ENCODE data around the gene TRIM28. TPM values are rescaled to one million over a fixed set of nuclear protein-coding genes. Genes with fewer than 3 reads are reported as not detected.
A peak's percentile ranks its signal among the peaks of the same experiment; 100 is the strongest.

TRIM28 gene
- total and polyA plus RNA-seq, 4 experiments from 2014 or later: 19.4 to 348 (median 206) TPM

DNA sequence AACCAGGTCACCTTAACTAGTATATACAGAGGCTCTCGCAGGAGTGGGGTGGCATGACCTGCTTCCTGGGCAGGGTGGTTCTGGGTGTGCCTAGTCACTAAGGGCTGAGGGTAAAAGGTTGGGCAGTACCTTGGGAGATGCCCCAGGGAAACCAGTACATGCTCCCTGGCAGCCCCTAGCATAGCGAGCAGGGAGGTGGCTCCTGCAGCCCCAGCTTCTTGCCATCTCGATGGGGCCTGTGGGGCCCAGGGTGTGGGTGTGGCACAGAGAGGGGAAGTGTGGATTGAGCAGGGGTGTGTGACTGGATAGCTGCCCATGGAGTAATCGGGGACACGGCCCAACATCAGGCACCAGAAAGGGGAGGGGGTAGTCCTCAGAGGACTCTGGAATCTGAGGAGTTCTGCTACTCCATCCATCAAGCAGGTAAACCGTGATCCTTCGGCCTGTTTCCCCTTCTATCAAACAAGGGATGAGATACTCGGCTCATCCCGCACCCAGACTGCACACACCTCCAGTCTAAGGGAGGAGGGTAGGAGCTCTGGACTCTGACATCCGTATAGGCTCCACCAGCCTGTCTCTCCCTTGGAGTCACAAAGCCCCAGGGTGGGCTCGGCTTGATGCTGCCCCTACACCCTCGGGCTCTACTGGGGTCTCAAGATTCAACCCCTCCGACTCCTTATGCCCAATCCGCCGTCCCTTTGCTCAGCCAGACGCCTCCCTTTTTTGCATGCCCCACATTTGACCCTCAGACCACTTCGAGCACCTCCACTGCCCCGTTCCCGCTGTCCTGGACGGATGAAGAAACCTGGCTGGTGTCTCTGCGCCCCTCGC lies 25.4 kb upstream of the TRIM28 start:
- peaks cover 13% of the 10 kb centered on the region for H3K36me3 ChIP-seq (ENCODE audit: insufficient read depth, low read length)
- peak overlapping the region; percentile 92 to 97 (median 95) for H3K4me3 Mint-ChIP-seq
- H3K4me1 ChIP-seq (ENCODE audit: insufficient read depth, low read length): peaks cover 36% of the 10 kb centered on the region
- ChIA-PET POLR2A (ENCODE audit: partially characterized antibody) (interaction anchor here (0.6 to 5.4 kb wide), 25 partner anchors 9 to 336 kb away, joined by 3 to 96 read pairs (median 9); partner anchors contain the start of genes CHMP2A, MZF1, TRIM28 and UBE2M), CTCF (ENCODE audit: partially characterized antibody) (interaction anchor here (1.0 to 13.8 kb wide), 8 partner anchors 18 to 156 kb away, joined by 3 to 260 read pairs (median 9); partner anchors contain the start of genes CHMP2A, TRIM28, ZNF132 and ZNF324B)
- H3K9me3 Mint-ChIP-seq: no peaks in the 10 kb centered on the region
- H3K27me3 Mint-ChIP-seq: no peaks in the 10 kb centered on the region
- DNase-seq: no peak
- H3K27me3 ChIP-seq (ENCODE audit: insufficient read depth, low read length): no peaks in the 10 kb centered on the region
- H3K36me3 Mint-ChIP-seq: peaks cover 6 to 19% of the 10 kb centered on the region in 2 donors
- H3K4me3 ChIP-seq (ENCODE audit: low read length in 2 of 2): peak overlapping the region; percentile 76 to 88
- H3K9me3 ChIP-seq (ENCODE audit: control insufficient read depth in 1 of 2, low read length in 2 of 2): no peaks in the 10 kb centered on the region
- peak overlapping the region; percentile 82 for H3K27ac ChIP-seq (ENCODE audit: low read depth, low read length)
- H3K4me1 Mint-ChIP-seq: peaks cover 18 to 63% (median 39%) of the 10 kb centered on the region in 4 donors
- H3K27ac Mint-ChIP-seq: peak overlapping the region; percentile 97 to 99 (median 98)
- intact Hi-C loops (cut with micrococcal nuclease): loop anchor here (1.0 to 5.0 kb wide), 6 partner anchors 19 to 336 kb away; partner anchors contain the start of genes TRIM28, ZNF132 and ZNF446

DNA sequence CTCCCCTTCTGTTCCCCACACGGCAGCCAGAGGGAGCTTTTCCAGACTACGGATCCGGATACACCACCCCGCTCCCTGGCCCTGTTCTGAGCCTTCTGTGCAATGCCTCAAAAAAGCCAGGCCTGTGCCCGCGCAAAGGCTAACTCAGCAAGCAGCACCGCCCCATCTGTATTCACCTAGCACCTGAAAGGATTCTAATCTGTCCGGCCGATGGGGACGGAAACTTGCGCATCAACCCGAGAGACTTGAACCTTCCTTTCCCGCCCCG lies 24.8 kb upstream of the TRIM28 start:
- ChIA-PET CTCF (ENCODE audit: partially characterized antibody) (interaction anchor here (1.0 to 13.8 kb wide), 8 partner anchors 19 to 156 kb away, joined by 3 to 260 read pairs (median 9); partner anchors contain the start of genes CHMP2A, TRIM28, ZNF132 and ZNF324B), POLR2A (ENCODE audit: partially characterized antibody) (interaction anchor here (0.9 to 5.4 kb wide), 25 partner anchors 10 to 336 kb away, joined by 3 to 96 read pairs (median 9); partner anchors contain the start of genes CHMP2A, MZF1, TRIM28 and UBE2M)
- no peaks in the 10 kb centered on the region for H3K27me3 ChIP-seq (ENCODE audit: insufficient read depth, low read length)
- DNase-seq: peak; percentile 39 to 65 (median 43)
- H3K4me1 ChIP-seq (ENCODE audit: insufficient read depth, low read length): peaks cover 32% of the 10 kb centered on the region
- intact Hi-C loops (cut with micrococcal nuclease): loop anchor here (1.0 to 5.0 kb wide), 6 partner anchors 20 to 337 kb away; partner anchors contain the start of genes TRIM28, ZNF132 and ZNF446
- peaks cover 17 to 59% (median 35%) of the 10 kb centered on the region in 4 donors for H3K4me1 Mint-ChIP-seq
- H3K4me3 Mint-ChIP-seq: peak overlapping the region; percentile 92 to 97 (median 95)
- peak overlapping the region; percentile 97 to 99 (median 98) for H3K27ac Mint-ChIP-seq
- H3K27me3 Mint-ChIP-seq: no peaks in the 10 kb centered on the region
- no peaks in the 10 kb centered on the region for H3K9me3 Mint-ChIP-seq
- peaks cover 6 to 18% of the 10 kb centered on the region in 2 donors for H3K36me3 Mint-ChIP-seq
- peaks cover 13% of the 10 kb centered on the region for H3K36me3 ChIP-seq (ENCODE audit: insufficient read depth, low read length)
- H3K4me3 ChIP-seq (ENCODE audit: low read length in 2 of 2): peak overlapping the region; percentile 76 to 88
- H3K9me3 ChIP-seq (ENCODE audit: control insufficient read depth in 1 of 2, low read length in 2 of 2): no peaks in the 10 kb centered on the region
- H3K27ac ChIP-seq (ENCODE audit: low read depth, low read length): peak overlapping the region; percentile 82

DNA sequence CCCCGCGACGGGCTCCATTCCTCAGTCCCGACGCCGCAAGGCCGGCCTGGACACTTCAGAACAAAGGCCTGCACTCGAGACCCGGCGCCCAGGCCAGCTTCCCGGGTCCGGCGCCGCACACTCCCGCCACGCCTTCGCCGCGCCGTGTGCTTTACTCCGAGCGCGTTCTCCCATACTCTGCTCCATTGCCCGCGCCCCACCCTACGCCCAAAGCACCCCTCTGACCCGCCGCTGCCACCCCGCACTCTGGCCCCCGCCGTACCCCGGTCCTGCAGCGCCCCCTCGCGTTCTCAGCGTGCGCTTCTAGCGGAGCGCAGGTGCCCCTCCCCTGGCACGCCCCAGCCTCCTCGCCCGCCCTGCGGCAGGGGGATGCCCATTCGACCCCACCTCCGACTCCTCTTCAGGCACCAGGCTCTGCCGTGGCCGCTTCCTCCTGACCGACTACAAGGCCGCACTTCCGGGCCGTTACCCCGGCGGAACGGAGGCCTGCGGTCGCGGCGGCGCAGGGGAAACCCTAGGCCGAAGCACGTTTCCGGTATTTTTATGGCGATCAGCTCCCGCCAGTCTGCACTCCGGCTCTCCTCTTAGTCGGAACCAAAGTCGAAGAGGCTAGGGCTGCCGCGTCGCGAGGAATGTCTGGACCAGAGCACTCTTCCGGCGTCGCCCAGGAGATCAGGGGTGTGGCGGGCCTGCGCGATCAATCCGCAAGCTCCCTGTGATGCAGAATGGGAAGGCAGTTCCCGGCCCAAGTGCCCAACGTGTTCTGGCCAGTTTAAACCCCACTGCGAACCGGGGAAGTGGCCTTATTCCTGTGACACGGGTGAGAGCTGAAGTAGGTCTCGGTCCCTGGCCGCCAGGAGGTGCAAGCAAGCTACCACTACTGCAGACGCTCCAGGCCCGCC lies 24.3 kb upstream of the TRIM28 start, which contains the start of gene ZBTB45:
TSS of gene ZBTB45 (minus strand) at position 456 of the 902 bp plus-strand sequence. CDS start 2,137 bp downstream, outside the sequence.
- Histone ChIP-seq H3K36me3 (ENCODE audit: insufficient read depth, low read length) (peaks cover 13% of the 10 kb centered on the region), H3K27me3 (ENCODE audit: insufficient read depth, low read length) (no peaks in the 10 kb centered on the region), H3K4me3 (ENCODE audit: low read length in 2 of 2) (peak within 1 kb of the TSS; percentile 81 to 88), H3K9me3 (ENCODE audit: control insufficient read depth in 1 of 2, low read length in 2 of 2) (no peaks in the 10 kb centered on the region), H3K27ac (ENCODE audit: low read depth, low read length) (peak within 1 kb of the TSS; percentile 82), H3K4me1 (ENCODE audit: insufficient read depth, low read length) (peaks cover 28% of the 10 kb centered on the region)
- Mint-ChIP-seq H3K4me1 (peaks cover 14 to 53% (median 30%) of the 10 kb centered on the region in 4 donors), H3K9me3 (no peaks in the 10 kb centered on the region), H3K27ac (peak within 1 kb of the TSS; percentile 97 to 99 (median 98)), H3K4me3 (peak within 1 kb of the TSS; percentile 92 to 97 (median 95)), H3K36me3 (peaks cover 6 to 17% of the 10 kb centered on the region in 2 donors), H3K27me3 (no peaks in the 10 kb centered on the region)
- ChIA-PET POLR2A (ENCODE audit: partially characterized antibody) (interaction anchor here (0.7 to 5.4 kb wide), 33 partner anchors 10 to 1108 kb away, joined by 3 to 96 read pairs (median 7); partner anchors contain the start of genes CHMP2A, ERVK3-1, MZF1 and RPS5), CTCF (ENCODE audit: partially characterized antibody) (interaction anchor here (0.7 to 13.8 kb wide), 30 partner anchors 8 to 603 kb away, joined by 3 to 260 read pairs (median 4); partner anchors contain the start of genes CHMP2A, MZF1, SLC27A5 and TRIM28)
- intact Hi-C loops (cut with micrococcal nuclease): loop anchor here (1.0 to 5.0 kb wide), 8 partner anchors 20 to 337 kb away; partner anchors contain the start of genes MZF1, TRIM28, ZNF132 and ZNF446
- DNase-seq: peak; percentile 88 to 92 (median 89)

DNA sequence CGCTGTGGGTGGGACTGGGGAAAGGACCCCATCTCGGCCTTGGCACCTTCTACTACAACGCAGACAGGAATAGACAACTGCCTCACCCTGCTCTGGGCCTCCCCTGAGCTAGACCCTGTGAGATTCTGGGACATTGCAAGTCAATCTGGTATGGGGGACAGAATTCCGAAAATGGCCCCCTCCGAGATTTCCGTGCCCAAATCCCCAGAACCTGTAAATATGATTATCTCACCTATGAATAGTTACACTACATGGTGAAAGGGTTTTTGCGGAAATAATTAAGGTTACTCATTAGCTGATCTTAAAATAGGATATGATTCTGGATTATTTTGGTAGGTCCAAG lies 23.6 kb upstream of the TRIM28 start:
- CTCF ChIA-PET (ENCODE audit: partially characterized antibody): interaction anchor here (0.7 to 13.8 kb wide), 28 partner anchors 9 to 604 kb away, joined by 3 to 260 read pairs (median 4); partner anchors contain the start of genes CHMP2A, MZF1, SLC27A5 and TRIM28
- peak overlapping the region; percentile 82 for H3K27ac ChIP-seq (ENCODE audit: low read depth, low read length)
- Mint-ChIP-seq H3K36me3 (peaks cover 6 to 17% of the 10 kb centered on the region in 2 donors), H3K4me1 (peaks cover 14 to 47% (median 28%) of the 10 kb centered on the region in 4 donors), H3K27me3 (no peaks in the 10 kb centered on the region), H3K27ac (peak overlapping the region; percentile 97 to 99 (median 98)), H3K4me3 (peak overlapping the region; percentile 92 to 97 (median 95)), H3K9me3 (no peaks in the 10 kb centered on the region)
- H3K9me3 ChIP-seq (ENCODE audit: control insufficient read depth in 1 of 2, low read length in 2 of 2): no peaks in the 10 kb centered on the region
- no peak for DNase-seq
- H3K36me3 ChIP-seq (ENCODE audit: insufficient read depth, low read length): peaks cover 13% of the 10 kb centered on the region
- H3K4me3 ChIP-seq (ENCODE audit: low read length in 2 of 2): peak overlapping the region; percentile 81 to 88
- POLR2A ChIA-PET (ENCODE audit: partially characterized antibody): interaction anchor here (0.7 to 5.4 kb wide), 30 partner anchors 12 to 1109 kb away, joined by 3 to 96 read pairs (median 8); partner anchors contain the start of genes CHMP2A, ERVK3-1, MZF1 and RPS5
- intact Hi-C loops (cut with micrococcal nuclease): loop anchor here (1.0 kb wide), 2 partner anchors 53 to 61 kb away; partner anchors contain the start of gene MZF1
- no peaks in the 10 kb centered on the region for H3K27me3 ChIP-seq (ENCODE audit: insufficient read depth, low read length)
- H3K4me1 ChIP-seq (ENCODE audit: insufficient read depth, low read length): peaks cover 25% of the 10 kb centered on the region

DNA sequence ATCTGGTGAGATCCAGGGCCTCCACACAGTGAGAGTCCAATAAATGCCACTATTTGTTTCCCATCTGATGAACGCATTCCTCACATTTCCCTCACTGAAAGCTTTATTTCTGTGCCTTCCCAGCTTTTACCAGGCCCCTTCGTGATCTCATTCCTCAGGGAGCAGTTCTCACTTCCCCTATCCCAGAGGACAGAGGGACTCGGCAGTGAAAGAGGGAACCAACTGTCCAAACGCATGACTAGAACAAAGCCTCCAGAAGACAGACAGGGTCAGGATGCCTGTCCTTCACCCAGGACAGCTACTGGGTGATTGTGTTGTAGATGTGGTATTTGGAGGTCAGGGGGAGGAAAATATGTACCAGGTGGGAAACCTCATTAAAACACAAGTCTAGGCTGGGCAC lies 22.2 kb upstream of the TRIM28 start:
- Mint-ChIP-seq H3K9me3 (no peaks in the 10 kb centered on the region), H3K27me3 (no peaks in the 10 kb centered on the region), H3K4me3 (peak overlapping the region in 3 of 8 donors; percentile 28 to 55 (median 34)), H3K36me3 (peaks cover 0 to 13% of the 10 kb centered on the region in 2 donors), H3K27ac (peak overlapping the region in 3 of 7 donors; percentile 51 to 84 (median 77)), H3K4me1 (peaks cover 14 to 37% (median 25%) of the 10 kb centered on the region in 4 donors)
- Histone ChIP-seq H3K27me3 (ENCODE audit: insufficient read depth, low read length) (no peaks in the 10 kb centered on the region), H3K9me3 (ENCODE audit: control insufficient read depth in 1 of 2, low read length in 2 of 2) (no peaks in the 10 kb centered on the region), H3K4me3 (ENCODE audit: low read length in 2 of 2) (no peak overlapping the region), H3K27ac (ENCODE audit: low read depth, low read length) (no peak overlapping the region), H3K4me1 (ENCODE audit: insufficient read depth, low read length) (peaks cover 25% of the 10 kb centered on the region), H3K36me3 (ENCODE audit: insufficient read depth, low read length) (peaks cover 4% of the 10 kb centered on the region)
- ChIA-PET POLR2A (ENCODE audit: partially characterized antibody) (interaction anchor here (3.0 to 5.4 kb wide), 6 partner anchors 24 to 339 kb away, joined by 27 to 96 read pairs (median 46); partner anchors contain the start of genes CHMP2A, MZF1, TRIM28 and UBE2M), CTCF (ENCODE audit: partially characterized antibody) (interaction anchor here (0.7 to 13.8 kb wide), 4 partner anchors 8 to 59 kb away, joined by 5 to 260 read pairs (median 10); partner anchors contain the start of gene MZF1)
- DNase-seq: no peak
- intact Hi-C loops (cut with micrococcal nuclease): no loop called here

DNA sequence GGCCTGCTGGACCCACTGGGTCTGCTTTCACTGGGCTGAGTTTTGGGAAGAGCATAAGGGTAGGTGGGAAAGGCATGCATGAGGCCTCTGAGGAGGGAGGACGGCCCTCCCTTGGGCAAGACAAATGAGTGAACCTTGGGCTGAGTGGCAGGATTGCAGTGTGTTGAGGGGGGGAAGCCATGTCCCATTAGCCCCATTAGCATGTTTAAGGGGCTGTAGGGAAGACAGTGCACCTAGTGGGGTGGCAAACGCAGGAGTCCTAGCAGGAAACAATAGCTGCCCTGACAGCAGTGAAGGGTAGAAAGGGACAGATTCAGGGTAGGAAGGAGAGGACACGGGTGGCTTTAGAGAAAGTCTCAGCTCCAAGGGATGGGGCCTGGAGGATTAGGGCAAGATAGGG lies 21.2 kb upstream of the TRIM28 start:
- H3K9me3 ChIP-seq (ENCODE audit: control insufficient read depth in 1 of 2, low read length in 2 of 2): no peaks in the 10 kb centered on the region
- H3K27ac ChIP-seq (ENCODE audit: low read depth, low read length): no peak overlapping the region
- no peaks in the 10 kb centered on the region for H3K27me3 Mint-ChIP-seq
- H3K9me3 Mint-ChIP-seq: no peaks in the 10 kb centered on the region
- H3K27ac Mint-ChIP-seq: peak overlapping the region in 5 of 7 donors; percentile 14 to 62 (median 21)
- peaks cover 21% of the 10 kb centered on the region for H3K4me1 ChIP-seq (ENCODE audit: insufficient read depth, low read length)
- no peak for DNase-seq
- POLR2A ChIA-PET (ENCODE audit: partially characterized antibody): interaction anchor here (5.4 kb wide), 1 partner anchor 32 kb away, joined by 86 read pairs; the partner anchor contains the start of gene CHMP2A
- H3K4me3 Mint-ChIP-seq: no peak overlapping the region
- H3K36me3 Mint-ChIP-seq: peaks cover 0 to 13% of the 10 kb centered on the region in 2 donors
- H3K4me3 ChIP-seq (ENCODE audit: low read length in 2 of 2): no peak overlapping the region
- no peaks in the 10 kb centered on the region for H3K36me3 ChIP-seq (ENCODE audit: insufficient read depth, low read length)
- H3K4me1 Mint-ChIP-seq: peaks cover 14 to 27% (median 22%) of the 10 kb centered on the region in 4 donors
- no peaks in the 10 kb centered on the region for H3K27me3 ChIP-seq (ENCODE audit: insufficient read depth, low read length)
- intact Hi-C loops (cut with micrococcal nuclease): no loop called here
- CTCF ChIA-PET (ENCODE audit: partially characterized antibody): interaction anchor here (1.0 to 13.8 kb wide), 4 partner anchors 9 to 58 kb away, joined by 3 to 260 read pairs (median 7); partner anchors contain the start of gene SLC27A5
